Epithelial cell of esophagus (primary cell): ENCODE data around the gene RAB3GAP2.

Source experiments
- DNase-seq: peaks from one replicate; pipeline ENCODE4 v3.0.0; 2010; ENCODE audit warnings: low read depth
- H3K4me3 ChIP-seq: 2 replicates; pipeline ENCODE4 v1.5.1; 2011; ENCODE audit warnings: mild to moderate bottlenecking, low read length, control low read depth
- CTCF ChIP-seq: IDR thresholded peaks from 2 replicates; pipeline ENCODE4 v1.5.1; 2011; ENCODE audit warnings: low read depth, mild to moderate bottlenecking, low read length, control low read depth, inconsistent platforms; ENCODE audit not compliant: insufficient read depth; ENCODE audit errors: missing control alignments

Gene RAB3GAP2

GRCh38 chr1:220235462-220235861, 36.8 kb downstream of the RAB3GAP2 start:
- H3K4me3 ChIP-seq: no peak overlapping the region
- DNase-seq: no peak
- TF ChIP-seq CTCF: no peak

- no peak for DNase-seq
- TF ChIP-seq CTCF: no peak
- no peak overlapping the region for H3K4me3 ChIP-seq
These were observed 38.3 kb downstream of the RAB3GAP2 start for GRCh38 chr1:220233927-220234326.

- no peak for TF ChIP-seq CTCF
- no peak for DNase-seq
- no peak overlapping the region for H3K4me3 ChIP-seq
These were observed 42.5 kb downstream of the RAB3GAP2 start for GRCh38 chr1:220229771-220230170.

GRCh38 chr1:220227393-220227792, 44.9 kb downstream of the RAB3GAP2 start:
- no peak for DNase-seq
- no peak overlapping the region for H3K4me3 ChIP-seq
- TF ChIP-seq CTCF: no peak

GRCh38 chr1:220226752-220227151, 45.5 kb downstream of the RAB3GAP2 start:
- no peak for DNase-seq
- TF ChIP-seq CTCF: no peak
- H3K4me3 ChIP-seq: no peak overlapping the region

- no peak overlapping the region for H3K4me3 ChIP-seq
- no peak for DNase-seq
- no peak for TF ChIP-seq CTCF
These were observed 46.3 kb downstream of the RAB3GAP2 start for GRCh38 chr1:220225957-220226356.

- no peak for TF ChIP-seq CTCF
- DNase-seq: no peak
- H3K4me3 ChIP-seq: no peak overlapping the region
These were observed 47.6 kb downstream of the RAB3GAP2 start for GRCh38 chr1:220224611-220225124.
